Trophoblast cell (in vitro differentiated cells and primary cell): ENCODE measurements around the gene OBSL1.

Source experiments
- DNase-seq, 2 donors: peaks; one replicate each; pipeline ENCODE4 v3.0.0-alpha.2; 2016
- H2AFZ ChIP-seq: 2 replicates; pipeline ENCODE4 v1.6.1; 2013; ENCODE audit warnings: low read length, moderate library complexity, mild to moderate bottlenecking; ENCODE audit not compliant: insufficient read depth, poor library complexity
- H2AK5ac ChIP-seq: 2 replicates; pipeline ENCODE4 v1.6.1; 2013; ENCODE audit warnings: mild to moderate bottlenecking, low read length
- H2BK120ac ChIP-seq: 2 replicates; pipeline ENCODE4 v1.6.1; 2013; ENCODE audit warnings: low read length, mild to moderate bottlenecking, moderate library complexity; ENCODE audit not compliant: insufficient read depth, poor library complexity
- H2BK12ac ChIP-seq: 2 replicates; pipeline ENCODE4 v1.6.1; 2013; ENCODE audit warnings: mild to moderate bottlenecking, low read length, moderate library complexity
- H2BK5ac ChIP-seq: 2 replicates; pipeline ENCODE4 v1.6.1; 2013; ENCODE audit warnings: low read length, low read depth, moderate library complexity, mild to moderate bottlenecking; ENCODE audit not compliant: poor library complexity
- H3K14ac ChIP-seq: 2 replicates; pipeline ENCODE4 v1.6.1; 2013; ENCODE audit warnings: mild to moderate bottlenecking, low read length
- H3K18ac ChIP-seq: 2 replicates; pipeline ENCODE4 v1.6.1; 2013; ENCODE audit warnings: mild to moderate bottlenecking, low read length
- H3K23ac ChIP-seq: 2 replicates; pipeline ENCODE4 v1.6.1; 2013; ENCODE audit warnings: low read length
- H3K27ac ChIP-seq: 2 replicates; pipeline ENCODE4 v1.5.1; 2013; ENCODE audit warnings: low read depth, mild to moderate bottlenecking, inconsistent platforms, low read length, moderate library complexity
- H3K27me3 ChIP-seq: 2 replicates; pipeline ENCODE4 v1.6.1; 2013; ENCODE audit warnings: inconsistent platforms, mild to moderate bottlenecking, low read length, moderate library complexity; ENCODE audit not compliant: insufficient read depth
- H3K36me3 ChIP-seq, 2 experiments: 1 replicate in 1 of 2; 2 replicates in 1 of 2; pipeline ENCODE4 v1.6.1; 2013; ENCODE audit warnings: low read length in 2 of 2, mild to moderate bottlenecking in 2 of 2, moderate library complexity in 1 of 2; ENCODE audit not compliant: insufficient read depth in 2 of 2, control insufficient read depth in 1 of 2
- H3K4ac ChIP-seq: 2 replicates; pipeline ENCODE4 v1.6.1; 2013; ENCODE audit warnings: low read depth, mild to moderate bottlenecking, low read length, moderate library complexity
- H3K4me1 ChIP-seq, 2 experiments: 1 replicate in 1 of 2; 2 replicates in 1 of 2; pipeline ENCODE4 v1.6.1; 2013; ENCODE audit warnings: low read length in 2 of 2, mild to moderate bottlenecking in 2 of 2, moderate library complexity in 1 of 2; ENCODE audit not compliant: insufficient read depth in 2 of 2, control insufficient read depth in 1 of 2
- H3K4me2 ChIP-seq: 2 replicates; pipeline ENCODE4 v1.6.1; 2013; ENCODE audit warnings: inconsistent platforms, mild to moderate bottlenecking, low read length, moderate library complexity
- H3K4me3 ChIP-seq: 2 replicates; pipeline ENCODE4 v1.5.1; 2013; ENCODE audit warnings: mild to moderate bottlenecking, low read depth, low read length, inconsistent platforms
- H3K79me1 ChIP-seq: one replicate; pipeline ENCODE4 v1.6.1; 2013; ENCODE audit warnings: low read length
- H3K79me2 ChIP-seq: 2 replicates; pipeline ENCODE4 v1.6.1; 2013; ENCODE audit warnings: low read length, mild to moderate bottlenecking; ENCODE audit not compliant: control insufficient read depth, insufficient read depth, poor library complexity
- H3K9ac ChIP-seq: 2 replicates; pipeline ENCODE4 v1.6.1; 2013; ENCODE audit warnings: mild to moderate bottlenecking, low read length
- H3K9me3 ChIP-seq: 2 replicates; pipeline ENCODE4 v1.6.1; 2013; ENCODE audit warnings: low read depth, mild to moderate bottlenecking, control low read depth, inconsistent platforms, low read length; ENCODE audit not compliant: insufficient read depth
- H4K12ac ChIP-seq: 2 replicates; pipeline ENCODE4 v1.6.1; 2013; ENCODE audit warnings: low read depth, mild to moderate bottlenecking, low read length, moderate library complexity
- H4K8ac ChIP-seq: 2 replicates; pipeline ENCODE4 v1.6.1; 2013; ENCODE audit warnings: low read depth, mild to moderate bottlenecking, low read length, moderate library complexity
- H4K91ac ChIP-seq: one replicate; pipeline ENCODE4 v1.6.1; 2013; ENCODE audit warnings: low read depth, mild to moderate bottlenecking, low read length, moderate library complexity
- WGBS: extraction: QIAGEN DNeasy Blood & Tissue Kit; methylation state at CpG from one replicate; pipeline ENCODE4 v1.1.7; 2013; ENCODE audit warnings: missing lambda C conversion rate; ENCODE audit not compliant: insufficient read length, insufficient coverage; ENCODE audit errors: extremely low coverage; 5-methylcytosine and 5-hydroxymethylcytosine counted together

Gene OBSL1

GRCh38 chr2:219547621-219548020 lies 23.7 kb downstream of the OBSL1 start:
- no CpG with 5 or more reads among the region's 26 CpGs for WGBS
- H3K27ac ChIP-seq = no peak overlapping the region
- H2BK5ac ChIP-seq = no peak overlapping the region
- no peak overlapping the region for H3K9ac ChIP-seq
- no peak overlapping the region for H3K4me3 ChIP-seq
- no peak overlapping the region for H2BK120ac ChIP-seq
- no peak overlapping the region for H3K4ac ChIP-seq
- H3K4me1 ChIP-seq = peaks cover 9 to 13% of the 10 kb centered on the region in 2 experiments
- no peak overlapping the region for H3K18ac ChIP-seq
- no peaks in the 10 kb centered on the region for H3K9me3 ChIP-seq
- no peak overlapping the region for H4K8ac ChIP-seq
- no peak overlapping the region for H3K14ac ChIP-seq
- DNase-seq = no peak
- H3K36me3 ChIP-seq = no peaks in the 10 kb centered on the region
- no peak overlapping the region for H4K91ac ChIP-seq
- no peak overlapping the region for H3K4me2 ChIP-seq
- H3K27me3 ChIP-seq = no peaks in the 10 kb centered on the region
- H3K79me2 ChIP-seq = peaks cover 6% of the 10 kb centered on the region
- H2AK5ac ChIP-seq = no peak overlapping the region
- no peak overlapping the region for H4K12ac ChIP-seq
- no peak overlapping the region for H2AFZ ChIP-seq
- H2BK12ac ChIP-seq = no peak overlapping the region
- no peak overlapping the region for H3K23ac ChIP-seq
- peaks cover 9% of the 10 kb centered on the region for H3K79me1 ChIP-seq

- no peak overlapping the region for H2AFZ ChIP-seq
- peaks cover 8% of the 10 kb centered on the region for H3K79me2 ChIP-seq
- no peak overlapping the region for H3K4me3 ChIP-seq
- H2BK5ac ChIP-seq = no peak overlapping the region
- H2BK12ac ChIP-seq = no peak overlapping the region
- no CpG with 5 or more reads among the region's 4 CpGs for WGBS
- no peak overlapping the region for H3K23ac ChIP-seq
- H2AK5ac ChIP-seq = no peak overlapping the region
- H3K9me3 ChIP-seq = no peaks in the 10 kb centered on the region
- peaks cover 6% of the 10 kb centered on the region in 2 experiments for H3K36me3 ChIP-seq
- H3K79me1 ChIP-seq = peaks cover 7% of the 10 kb centered on the region
- no peak overlapping the region for H3K18ac ChIP-seq
- no peak for DNase-seq
- no peak overlapping the region for H4K12ac ChIP-seq
- H4K91ac ChIP-seq = no peak overlapping the region
- H3K4me2 ChIP-seq = no peak overlapping the region
- no peak overlapping the region for H3K14ac ChIP-seq
- peaks cover 4 to 16% of the 10 kb centered on the region in 2 experiments for H3K4me1 ChIP-seq
- no peak overlapping the region for H4K8ac ChIP-seq
- no peak overlapping the region for H3K27ac ChIP-seq
- H2BK120ac ChIP-seq = no peak overlapping the region
- no peak overlapping the region for H3K9ac ChIP-seq
- no peak overlapping the region for H3K4ac ChIP-seq
- H3K27me3 ChIP-seq = no peaks in the 10 kb centered on the region
Measured at GRCh38 chr2:219545943-219546352, 25.4 kb downstream of the OBSL1 start.

GRCh38 chr2:219545295-219545942 lies 25.9 kb downstream of the OBSL1 start:
- Histone ChIP-seq H3K4ac (no peak overlapping the region), H2BK5ac (no peak overlapping the region), H3K27me3 (no peaks in the 10 kb centered on the region), H3K4me3 (no peak overlapping the region), H3K36me3 (peaks cover 11% of the 10 kb centered on the region in 2 experiments), H2AFZ (no peak overlapping the region), H4K91ac (no peak overlapping the region), H3K9me3 (no peaks in the 10 kb centered on the region), H2BK120ac (no peak overlapping the region), H3K4me1 (peaks cover 4 to 16% of the 10 kb centered on the region in 2 experiments), H4K8ac (no peak overlapping the region), H3K79me1 (peaks cover 7% of the 10 kb centered on the region), H3K14ac (no peak overlapping the region), H3K18ac (no peak overlapping the region), H3K4me2 (no peak overlapping the region), H2BK12ac (no peak overlapping the region), H4K12ac (no peak overlapping the region), H3K79me2 (peaks cover 8% of the 10 kb centered on the region), H3K23ac (no peak overlapping the region), H2AK5ac (no peak overlapping the region), H3K9ac (no peak overlapping the region), H3K27ac (no peak overlapping the region)
- DNase-seq = no peak
- WGBS = no CpG with 5 or more reads among the region's 3 CpGs

GRCh38 chr2:219544567-219544966 lies 26.8 kb downstream of the OBSL1 start:
- Histone ChIP-seq H3K14ac (no peak overlapping the region), H2AFZ (no peak overlapping the region), H4K8ac (no peak overlapping the region), H2BK120ac (no peak overlapping the region), H3K4me3 (no peak overlapping the region), H4K12ac (no peak overlapping the region), H3K4ac (no peak overlapping the region), H3K36me3 (peaks cover 19 to 20% of the 10 kb centered on the region in 2 experiments), H3K23ac (no peak overlapping the region), H3K18ac (no peak overlapping the region), H3K9ac (no peak overlapping the region), H3K4me2 (peak overlapping the region; percentile 96), H2BK12ac (no peak overlapping the region), H3K9me3 (no peaks in the 10 kb centered on the region), H3K27me3 (no peaks in the 10 kb centered on the region), H3K79me2 (peaks cover 8% of the 10 kb centered on the region), H3K79me1 (peaks cover 7% of the 10 kb centered on the region), H2BK5ac (no peak overlapping the region), H4K91ac (no peak overlapping the region), H3K4me1 (peaks cover 4 to 16% of the 10 kb centered on the region in 2 experiments), H2AK5ac (no peak overlapping the region), H3K27ac (no peak overlapping the region)
- WGBS = no CpG with 5 or more reads among the region's 9 CpGs
- no peak for DNase-seq
